Hindlimb muscle (tissue), 1 donor: Measurements from ENCODE around the gene FBXO8. TPM values are rescaled to one million over a fixed set of nuclear protein-coding genes. Genes with fewer than 3 reads are reported as not detected.

Experiments used
- DNase-seq: peaks from one replicate; pipeline ENCODE4 v3.0.0-alpha.2; 2013
- polyA plus RNA-seq: library from polyadenylated mRNA; unstranded; fragments of 120-200 nt; gene quantifications from one replicate; pipeline ENCODE4 v1.2.1, GENCODE V29; 2013; ENCODE audit not compliant: insufficient read length

The FBXO8 gene
- polyA plus RNA-seq, 1 donor = 17.3 TPM

GRCh38 chr4:174244441-174244840 lies 39.0 kb downstream of the FBXO8 start:
- no peak for DNase-seq

GRCh38 chr4:174241162-174241561 lies 42.3 kb downstream of the FBXO8 start:
- no peak for DNase-seq

- no peak for DNase-seq
Observed at GRCh38 chr4:174236359-174236758, 47.1 kb downstream of the FBXO8 start.

GRCh38 chr4:174230680-174231079 lies 52.8 kb downstream of the FBXO8 start:
- DNase-seq = no peak

GRCh38 chr4:174230148-174230547 lies 53.3 kb downstream of the FBXO8 start:
- DNase-seq = no peak

- no peak for DNase-seq
Observed at GRCh38 chr4:174228988-174229387, 54.5 kb downstream of the FBXO8 start.

GRCh38 chr4:174225349-174226049 lies 58.0 kb downstream of the FBXO8 start:
- DNase-seq = no peak

- no peak for DNase-seq
Observed at GRCh38 chr4:174224550-174224949, 58.9 kb downstream of the FBXO8 start.

GRCh38 chr4:174222266-174222872 lies 61.1 kb downstream of the FBXO8 start:
- no peak for DNase-seq

- no peak for DNase-seq
Observed at GRCh38 chr4:174218127-174218790, 65.2 kb downstream of the FBXO8 start.

- no peak for DNase-seq
Observed at GRCh38 chr4:174217273-174218126, 66.0 kb downstream of the FBXO8 start.

- no peak for DNase-seq
Observed at GRCh38 chr4:174216799-174217272, 66.6 kb downstream of the FBXO8 start.

GRCh38 chr4:174215961-174216680 lies 67.3 kb downstream of the FBXO8 start:
- no peak for DNase-seq

- no peak for DNase-seq
Observed at GRCh38 chr4:174215057-174215456, 68.4 kb downstream of the FBXO8 start.

GRCh38 chr4:174214101-174214878 lies 69.2 kb downstream of the FBXO8 start:
- no peak for DNase-seq

- no peak for DNase-seq
Observed at GRCh38 chr4:174213731-174214100, 69.8 kb downstream of the FBXO8 start.

- no peak for DNase-seq
Observed at GRCh38 chr4:174212061-174212460, 71.4 kb downstream of the FBXO8 start.

- DNase-seq = no peak
Observed at GRCh38 chr4:174211622-174212044, 71.8 kb downstream of the FBXO8 start.

- no peak for DNase-seq
Observed at GRCh38 chr4:174210952-174211490, 72.4 kb downstream of the FBXO8 start.

GRCh38 chr4:174210354-174210753 lies 73.1 kb downstream of the FBXO8 start:
- DNase-seq = no peak

GRCh38 chr4:174209341-174209740 lies 74.1 kb downstream of the FBXO8 start:
- DNase-seq = no peak
